ENCODE measurements around the gene ZMIZ1.

- no peak for TF ChIP-seq POLR2A (IDR thresholded peaks at IDR 0.05)
- TF ChIP-seq, protein P1, sequence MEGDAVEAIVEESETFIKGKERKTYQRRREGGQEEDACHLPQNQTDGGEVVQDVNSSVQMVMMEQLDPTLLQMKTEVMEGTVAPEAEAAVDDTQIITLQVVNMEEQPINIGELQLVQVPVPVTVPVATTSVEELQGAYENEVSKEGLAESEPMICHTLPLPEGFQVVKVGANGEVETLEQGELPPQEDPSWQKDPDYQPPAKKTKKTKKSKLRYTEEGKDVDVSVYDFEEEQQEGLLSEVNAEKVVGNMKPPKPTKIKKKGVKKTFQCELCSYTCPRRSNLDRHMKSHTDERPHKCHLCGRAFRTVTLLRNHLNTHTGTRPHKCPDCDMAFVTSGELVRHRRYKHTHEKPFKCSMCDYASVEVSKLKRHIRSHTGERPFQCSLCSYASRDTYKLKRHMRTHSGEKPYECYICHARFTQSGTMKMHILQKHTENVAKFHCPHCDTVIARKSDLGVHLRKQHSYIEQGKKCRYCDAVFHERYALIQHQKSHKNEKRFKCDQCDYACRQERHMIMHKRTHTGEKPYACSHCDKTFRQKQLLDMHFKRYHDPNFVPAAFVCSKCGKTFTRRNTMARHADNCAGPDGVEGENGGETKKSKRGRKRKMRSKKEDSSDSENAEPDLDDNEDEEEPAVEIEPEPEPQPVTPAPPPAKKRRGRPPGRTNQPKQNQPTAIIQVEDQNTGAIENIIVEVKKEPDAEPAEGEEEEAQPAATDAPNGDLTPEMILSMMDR (IDR thresholded peaks at IDR 0.05), result no peak
Measured at GRCh38 chr10:79171504-79171903, 102.7 kb downstream of the ZMIZ1 start.
